OCI-LY1 (cell line): ENCODE measurements around the gene ALKBH7.

Experiments used
- CTCF ChIP-seq: fragments of 200-600 bp; sonication (generic), shearing (Covaris generic); IDR thresholded peaks from 2 replicates; pipeline ENCODE4 v1.5.1; 2017; ENCODE audit warnings: mild to moderate bottlenecking, antibody characterized with exemption, low read length, moderate library complexity, mixed read lengths
- EZH2 ChIP-seq: fragments of 200-600 bp; sonication (generic), shearing (Covaris generic); IDR thresholded peaks from 2 replicates; pipeline ENCODE4 v1.8.0; 2017; ENCODE audit warnings: borderline replicate concordance, mixed run types, mild to moderate bottlenecking, antibody characterized with exemption, low read length, moderate library complexity, mixed read lengths

- TF ChIP-seq CTCF (no peak), EZH2 (no peak)
These were observed 4.1 kb downstream of the ALKBH7 start for GRCh38 chr19:6376512-6377190.
